OCI-LY3 (cell line): ENCODE data around the gene MSI2.

Experiments used
- H2AFZ ChIP-seq: fragments of 200-600, 300-600 bp; shearing (Covaris generic); 2 replicates; pipeline ENCODE4 v1.6.0; 2014; ENCODE audit warnings: antibody characterized with exemption, low read depth, low read length
- H3K27ac ChIP-seq: fragments of 200-600, 300-600 bp; sonication (generic); 2 replicates; pipeline ENCODE4 v1.5.1; 2014; ENCODE audit warnings: mild to moderate bottlenecking, low read length, moderate library complexity, mixed read lengths
- H3K27me3 ChIP-seq: fragments of 200-600, 300-600 bp; sonication (generic); 2 replicates; pipeline ENCODE4 v1.6.1; 2014; ENCODE audit warnings: low read depth, low read length, mixed read lengths
- H3K36me3 ChIP-seq: fragments of 200-600, 300-600 bp; sonication (generic); replicated peaks from 2 replicates; pipeline ENCODE3; 2014; ENCODE audit warnings: low read depth, low read length, mixed read lengths
- H3K4me1 ChIP-seq: fragments of 300-600, 200-600 bp; sonication (generic); 2 replicates; pipeline ENCODE4 v1.6.1; 2014; ENCODE audit warnings: low read length, mixed read lengths
- H3K4me2 ChIP-seq: fragments of 200-600, 300-600 bp; sonication (generic); 2 replicates; pipeline ENCODE4 v1.6.1; 2014; ENCODE audit warnings: low read length, mixed read lengths
- H3K4me3 ChIP-seq: fragments of 300-600, 200-600 bp; sonication (generic); 2 replicates; pipeline ENCODE4 v1.5.1; 2014; ENCODE audit warnings: antibody characterized with exemption, mild to moderate bottlenecking, low read length, moderate library complexity
- H3K79me2 ChIP-seq: fragments of 300-600, 200-600 bp; shearing (Covaris generic); 2 replicates; pipeline ENCODE4 v1.6.1; 2014; ENCODE audit warnings: mild to moderate bottlenecking, low read length, mixed read lengths
- H3K9ac ChIP-seq: fragments of 300-600, 200-600 bp; shearing (Covaris generic); 2 replicates; pipeline ENCODE4 v1.6.0; 2014; ENCODE audit warnings: mild to moderate bottlenecking, low read length, moderate library complexity
- H3K9me3 ChIP-seq: fragments of 200-600, 300-600 bp; shearing (Covaris generic); 2 replicates; pipeline ENCODE4 v1.6.1; 2014; ENCODE audit warnings: low read length, mixed read lengths; ENCODE audit not compliant: insufficient read depth
- H4K20me1 ChIP-seq: fragments of 200-600, 300-600 bp; sonication (generic); 2 replicates; pipeline ENCODE4 v1.6.1; 2016; ENCODE audit warnings: low read length, mixed read lengths; ENCODE audit not compliant: insufficient read depth
- CTCF ChIP-seq: fragments of 200-600, 300-600 bp; sonication (generic); IDR thresholded peaks from 2 replicates; pipeline ENCODE4 v1.5.1; 2014; ENCODE audit warnings: antibody characterized with exemption, low read length, low read depth
- EZH2phosphoT487 ChIP-seq: fragments of 200-600 bp; shearing (Covaris generic); IDR thresholded peaks from 2 replicates; pipeline ENCODE4 v1.6.1; 2018; ENCODE audit warnings: antibody characterized with exemption, mixed run types, low read depth

MSI2 gene

GRCh38 chr17:57603546-57603945 lies 347.2 kb downstream of the MSI2 start:
- Histone ChIP-seq H3K9ac (peak overlapping the region; percentile 97), H3K36me3 (peaks cover 10% of the 10 kb centered on the region), H2AFZ (no peak overlapping the region), H3K4me3 (peak overlapping the region; percentile 1; the same call in 1 of the 2 replicates), H3K9me3 (no peaks in the 10 kb centered on the region), H3K79me2 (peaks cover 6% of the 10 kb centered on the region; the same call in 1 of the 2 replicates), H4K20me1 (no peaks in the 10 kb centered on the region), H3K4me2 (peak overlapping the region; percentile 47), H3K4me1 (peaks cover 93% of the 10 kb centered on the region), H3K27me3 (no peaks in the 10 kb centered on the region), H3K27ac (peak overlapping the region; percentile 95)
- TF ChIP-seq EZH2phosphoT487 (no peak), CTCF (no peak)

GRCh38 chr17:57603978-57604377 lies 347.7 kb downstream of the MSI2 start:
- peak overlapping the region; percentile 74 for H3K4me2 ChIP-seq
- peak overlapping the region; percentile 95 for H3K27ac ChIP-seq
- peaks cover 93% of the 10 kb centered on the region for H3K4me1 ChIP-seq
- H3K79me2 ChIP-seq = peaks cover 8% of the 10 kb centered on the region; the same call in 1 of the 2 replicates
- H3K27me3 ChIP-seq = no peaks in the 10 kb centered on the region
- no peak overlapping the region for H2AFZ ChIP-seq
- H3K36me3 ChIP-seq = peaks cover 10% of the 10 kb centered on the region
- H3K9me3 ChIP-seq = no peaks in the 10 kb centered on the region
- H3K4me3 ChIP-seq = peak overlapping the region; percentile 58
- H3K9ac ChIP-seq = peak overlapping the region; percentile 97
- TF ChIP-seq CTCF = no peak
- TF ChIP-seq EZH2phosphoT487 = no peak
- no peaks in the 10 kb centered on the region for H4K20me1 ChIP-seq

GRCh38 chr17:57604771-57605674 lies 348.7 kb downstream of the MSI2 start:
- Histone ChIP-seq H3K4me2 (peak overlapping the region; percentile 74), H3K36me3 (peaks cover 10% of the 10 kb centered on the region), H3K4me3 (peak overlapping the region; percentile 58), H3K9me3 (no peaks in the 10 kb centered on the region), H4K20me1 (no peaks in the 10 kb centered on the region), H3K27ac (peak overlapping the region; percentile 95), H3K79me2 (peaks cover 8% of the 10 kb centered on the region; the same call in 1 of the 2 replicates), H3K27me3 (no peaks in the 10 kb centered on the region), H2AFZ (no peak overlapping the region), H3K9ac (peak overlapping the region; percentile 97), H3K4me1 (peaks cover 92% of the 10 kb centered on the region)
- TF ChIP-seq EZH2phosphoT487 = no peak
- peak; percentile 57 for TF ChIP-seq CTCF

GRCh38 chr17:57605675-57606105 lies 349.4 kb downstream of the MSI2 start:
- Histone ChIP-seq H3K4me1 (peaks cover 89% of the 10 kb centered on the region), H3K27me3 (no peaks in the 10 kb centered on the region), H3K9me3 (no peaks in the 10 kb centered on the region), H3K4me3 (peak overlapping the region; percentile 22), H3K27ac (peak overlapping the region; percentile 95), H3K4me2 (peak overlapping the region; percentile 60), H3K36me3 (peaks cover 10% of the 10 kb centered on the region), H3K9ac (peak overlapping the region; percentile 97), H4K20me1 (no peaks in the 10 kb centered on the region), H3K79me2 (peaks cover 8% of the 10 kb centered on the region; the same call in 1 of the 2 replicates), H2AFZ (no peak overlapping the region)
- TF ChIP-seq EZH2phosphoT487 (no peak), CTCF (no peak)
